NCI-H2107 treated with DMSO at 0.1 percent for 48 hours (cell line): ENCODE measurements around the gene KLC4.

Source experiments
- DNase-seq: peaks from one replicate; lab custom pipeline; 2025; ENCODE audit not compliant: unreplicated experiment; lab: John Stamatoyannopoulos, UW

The KLC4 gene

DNA sequence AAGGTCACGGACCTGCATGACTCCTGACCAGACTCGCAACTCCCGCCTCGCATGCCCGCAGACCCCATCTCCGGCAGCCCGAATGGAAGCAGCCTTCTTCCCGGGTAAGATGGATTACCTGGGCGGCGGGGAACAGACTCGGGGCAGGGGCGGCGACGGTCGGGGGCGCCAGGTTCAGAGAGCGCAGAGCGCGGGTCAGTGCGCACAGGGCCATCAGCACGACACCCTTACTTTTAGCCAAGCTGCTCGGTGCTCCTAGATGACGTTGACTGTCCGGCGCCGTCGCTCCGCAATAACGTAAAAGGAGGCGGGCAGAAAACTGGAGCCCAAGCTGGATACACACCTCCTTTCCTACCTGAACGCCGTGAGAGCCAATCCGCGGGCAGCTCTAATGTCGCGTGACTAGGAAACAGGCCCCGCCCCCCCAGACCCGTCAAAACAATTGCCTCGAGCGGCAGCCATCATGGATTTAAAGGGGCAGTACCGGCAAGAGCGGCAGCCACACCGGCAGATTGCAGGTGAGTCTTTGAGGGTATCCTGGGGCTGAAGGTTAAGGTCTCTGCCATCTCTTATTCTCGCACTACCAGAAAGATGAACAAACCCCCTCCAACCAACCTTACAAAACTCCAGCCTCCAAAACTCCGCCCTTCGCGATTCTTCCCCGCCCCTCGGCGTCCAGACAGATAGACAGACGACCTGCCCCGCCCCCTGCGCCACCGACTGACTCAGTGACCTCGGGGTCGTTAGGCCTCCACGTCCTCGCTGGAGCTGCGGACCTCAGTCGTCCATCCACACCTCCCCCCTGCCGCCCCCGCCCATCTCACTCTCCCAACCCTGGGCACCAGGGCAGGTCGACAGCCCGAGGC is at the start of gene KLC4, which contains the start of gene MRPL2:
TSS of gene KLC4 (plus strand) at position 464 of the 866 bp plus-strand sequence. CDS start 1,705 bp downstream, outside the sequence.
TSS of gene MRPL2 (minus strand) at position 267 of the 866 bp plus-strand sequence. CDS start at position 214, 53 bp downstream.
- DNase-seq: peak; percentile 91

DNA sequence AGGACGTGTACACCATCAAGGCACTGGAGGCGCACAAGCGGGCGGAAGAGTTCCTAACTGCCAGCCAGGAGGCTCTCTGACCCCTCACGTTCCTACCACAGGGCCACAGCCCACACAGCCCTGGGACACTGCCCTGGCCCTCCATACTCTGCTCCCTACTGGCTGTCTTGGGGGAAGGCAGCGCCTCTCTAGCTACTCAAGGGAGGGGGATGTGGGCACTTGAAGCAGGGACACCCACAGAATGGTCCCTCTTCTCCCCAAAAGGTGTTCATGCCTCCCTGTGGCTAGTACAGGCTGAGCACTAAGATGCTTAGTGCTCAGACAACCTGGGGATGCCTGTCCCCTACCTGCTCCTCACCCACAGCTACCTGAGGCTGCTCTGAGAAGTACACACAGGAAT is 48.2 kb upstream of the KLC4 start:
- no peak for DNase-seq

GRCh38 chr6:43012364-43012763 is 47.1 kb upstream of the KLC4 start:
- DNase-seq: no peak

DNA sequence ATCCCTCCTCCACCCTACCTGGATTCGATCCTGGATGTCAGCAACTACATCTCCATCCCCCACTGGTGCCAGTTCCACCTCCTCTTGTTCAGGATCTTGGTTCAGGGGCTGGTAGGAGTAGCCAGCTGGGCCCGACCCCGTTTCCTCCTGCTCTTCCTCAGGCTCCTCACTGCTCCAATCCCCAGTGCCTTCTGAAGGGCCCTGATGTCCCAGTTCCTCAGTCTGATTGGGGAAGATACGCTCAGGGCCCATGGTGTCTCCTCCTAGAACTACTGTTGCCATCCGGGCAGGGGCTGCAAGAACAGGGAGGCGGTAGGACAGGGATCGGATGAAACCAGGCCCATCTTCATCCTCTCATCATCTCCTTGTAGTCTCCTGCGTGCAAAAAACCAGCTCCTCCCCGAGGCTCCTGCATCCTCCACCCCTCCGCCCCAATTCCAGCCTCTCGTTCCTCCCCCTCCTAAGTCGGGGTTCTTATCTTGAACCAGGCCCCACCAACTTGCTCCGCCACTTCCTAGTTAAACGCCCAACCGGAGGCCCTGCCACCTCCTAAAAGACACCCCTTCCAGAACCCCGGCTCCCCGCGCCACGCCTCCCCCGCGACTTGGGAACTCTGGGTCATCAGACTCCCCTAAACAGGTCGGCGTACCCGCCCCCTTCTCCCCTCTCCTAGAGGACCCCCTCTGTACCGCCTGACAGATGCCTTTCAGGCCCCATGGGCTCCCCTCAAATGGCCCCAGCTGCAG is 46.2 kb upstream of the KLC4 start:
- no peak for DNase-seq

DNA sequence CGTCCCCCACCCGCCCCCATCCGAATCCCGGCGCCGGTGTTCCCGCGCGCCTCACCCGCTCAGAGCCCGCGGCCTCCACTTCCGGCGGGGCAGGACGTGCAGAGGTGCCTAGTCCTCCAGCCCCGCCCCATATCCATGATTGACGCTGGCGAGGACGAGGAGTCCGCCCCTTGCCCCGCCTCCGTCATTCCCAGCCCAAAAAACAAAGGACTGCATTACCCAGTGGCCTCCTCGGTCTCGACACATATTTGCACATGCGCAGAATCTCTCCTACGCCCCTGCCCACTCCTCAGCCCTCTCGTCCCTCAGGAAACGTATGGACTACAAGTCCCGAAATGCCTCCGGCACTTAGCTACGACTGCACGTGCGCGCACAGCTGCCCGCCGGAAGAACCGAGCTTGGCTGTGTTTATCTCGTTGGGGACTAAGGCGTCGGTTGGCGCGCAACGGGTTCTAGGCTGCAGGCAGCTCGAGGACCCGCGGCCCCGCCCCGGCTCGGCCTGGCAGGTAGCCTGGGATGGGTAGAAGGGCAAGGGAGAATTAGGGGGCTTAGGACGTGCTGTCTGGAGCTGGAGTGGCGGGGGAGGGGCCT is 45.5 kb upstream of the KLC4 start, which contains the start of the genes KLHDC3 and MEA1:
TSS of gene KLHDC3 (plus strand) at position 407 of the 591 bp plus-strand sequence. CDS start 2,944 bp downstream, outside the sequence.
TSS of gene MEA1 (minus strand) at position 104 of the 591 bp plus-strand sequence. CDS start 133 bp downstream, outside the sequence.
- DNase-seq: peak; percentile 93

DNA sequence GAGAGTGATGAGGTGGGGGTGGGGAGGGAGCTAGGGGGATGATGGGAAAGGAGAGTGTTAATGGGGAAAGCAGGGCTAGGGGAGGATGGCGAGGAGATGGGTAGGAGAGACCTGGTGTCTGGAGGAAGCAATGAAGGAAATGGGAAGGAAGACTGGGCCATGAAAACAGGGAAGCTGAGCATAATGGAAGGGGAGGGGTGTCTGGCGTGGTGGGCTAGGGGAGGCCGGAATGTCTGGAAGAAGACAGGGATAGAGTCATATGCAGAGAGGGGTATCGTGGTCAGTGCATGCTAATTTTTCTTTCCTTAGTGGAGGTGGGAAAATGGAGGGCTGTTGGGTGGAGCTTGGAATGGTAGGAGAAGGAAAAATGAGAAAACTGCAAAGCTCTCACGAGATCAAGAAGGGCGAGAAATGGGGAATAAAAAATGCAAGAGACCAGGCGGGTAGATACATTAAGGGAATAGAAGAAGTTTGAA is 45.0 kb upstream of the KLC4 start:
- DNase-seq: no peak

DNA sequence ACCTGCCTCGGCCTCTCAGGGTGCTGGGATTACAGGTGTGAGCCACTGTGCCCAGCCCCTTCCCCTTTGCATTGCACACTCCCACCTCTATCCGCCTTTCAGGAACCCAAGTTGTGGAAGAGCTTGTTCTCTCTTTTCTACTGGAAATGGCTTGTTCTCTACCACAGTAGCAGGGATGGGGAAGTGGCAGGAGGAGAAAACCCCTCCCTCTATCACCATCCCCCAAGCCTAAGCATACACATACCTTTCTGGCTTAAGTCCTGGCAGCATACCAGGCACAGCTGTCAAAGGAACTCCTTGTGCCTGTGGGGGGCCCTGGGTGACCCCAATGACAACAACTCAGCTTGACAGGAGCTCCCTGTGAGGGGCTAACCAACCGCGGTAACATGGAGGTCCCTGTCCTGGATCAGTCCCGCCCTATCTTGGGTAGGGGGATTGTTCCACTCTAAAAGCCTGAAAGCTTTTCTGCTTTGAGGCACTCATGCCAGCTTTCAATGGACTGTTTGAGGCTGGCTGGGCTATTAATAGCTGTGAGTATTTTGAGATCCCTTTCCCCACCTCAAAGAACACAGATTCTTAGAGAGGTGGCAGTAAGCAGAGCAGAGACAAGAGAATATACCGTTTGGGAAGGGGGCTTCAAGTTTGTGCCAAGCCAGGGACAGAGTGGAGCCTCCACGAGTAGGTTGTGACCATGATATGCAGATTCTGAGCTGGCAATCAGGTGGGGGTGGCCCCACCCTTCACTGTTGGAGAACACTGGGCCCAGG is 43.1 kb upstream of the KLC4 start:
- DNase-seq: no peak

DNA sequence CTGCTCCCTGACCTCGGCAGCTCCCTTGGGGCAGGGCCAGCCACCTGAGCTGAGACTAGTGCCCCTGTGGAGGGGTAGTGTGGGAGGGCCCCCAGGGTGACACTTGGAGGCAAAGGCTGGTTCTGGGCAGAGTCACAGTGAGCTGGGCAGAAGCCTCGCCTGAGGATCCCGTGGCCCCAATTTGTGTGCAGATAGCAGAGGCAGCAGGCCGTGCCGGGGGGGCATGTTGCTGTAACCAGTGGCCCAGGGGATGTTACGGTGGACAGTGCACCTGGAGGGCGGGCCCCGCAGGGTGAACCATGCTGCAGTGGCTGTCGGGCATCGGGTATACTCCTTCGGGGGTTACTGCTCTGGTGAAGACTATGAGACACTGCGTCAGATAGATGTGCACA is 42.5 kb upstream of the KLC4 start:
- DNase-seq: no peak

DNA sequence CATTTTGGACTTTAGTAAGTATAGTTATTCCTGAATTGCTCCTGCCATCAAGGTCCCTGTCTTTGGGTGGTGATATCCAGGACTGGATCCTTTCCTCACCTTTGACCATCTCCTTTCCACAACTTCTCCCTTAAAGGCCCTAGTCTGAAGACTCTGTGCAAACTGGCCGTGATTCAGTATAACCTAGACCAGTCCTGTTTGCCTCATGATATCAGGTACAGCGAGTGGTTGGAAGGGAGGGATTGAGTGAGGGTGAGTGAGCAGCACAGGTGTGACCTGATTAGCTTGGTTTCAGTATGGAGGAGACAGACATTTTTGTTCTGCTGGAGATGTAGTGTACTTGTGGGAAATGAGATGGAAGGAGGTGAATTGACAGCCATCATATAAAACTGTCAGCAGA is 40.3 kb upstream of the KLC4 start:
- no peak for DNase-seq

- DNase-seq: no peak
Measured at GRCh38 chr6:43020052-43020705, 39.3 kb upstream of the KLC4 start.

GRCh38 chr6:43020847-43021246 is 38.6 kb upstream of the KLC4 start:
- DNase-seq: no peak

GRCh38 chr6:43021270-43022047 is 38.0 kb upstream of the KLC4 start, which contains the start of gene RRP36:
Gene RRP36 (plus strand): TSS chr6:43021623. CDS start chr6:43021655, 32 bp downstream.
- peak; percentile 27 for DNase-seq

DNA sequence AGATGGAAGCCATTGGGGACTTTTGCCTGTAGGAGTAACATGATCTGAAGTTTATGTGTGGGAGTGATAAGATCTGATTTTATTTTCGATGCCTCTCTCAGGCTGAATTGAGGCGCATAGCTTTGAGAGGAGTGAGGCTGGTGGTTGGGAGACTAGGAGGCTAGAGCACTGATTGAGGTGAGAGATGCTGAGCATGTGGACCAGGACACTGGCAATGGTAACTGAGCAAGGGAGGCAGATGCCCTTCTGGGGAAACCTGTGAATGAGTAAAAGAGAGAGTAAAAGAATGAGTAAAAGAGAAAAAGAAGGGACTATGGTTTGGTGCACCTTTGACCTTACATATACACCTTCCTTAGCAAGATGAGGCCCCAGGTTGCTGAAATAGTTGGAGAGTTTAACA is 35.0 kb upstream of the KLC4 start:
- DNase-seq: no peak

GRCh38 chr6:43026365-43026764 is 33.1 kb upstream of the KLC4 start:
- DNase-seq: no peak

- DNase-seq: no peak
Measured at GRCh38 chr6:43029120-43029519, 30.3 kb upstream of the KLC4 start.

GRCh38 chr6:43032326-43032725 is 27.1 kb upstream of the KLC4 start:
- DNase-seq: no peak

GRCh38 chr6:43033496-43034189 is 25.8 kb upstream of the KLC4 start:
- DNase-seq: no peak

- DNase-seq: no peak
Measured at GRCh38 chr6:43034190-43034525, 25.3 kb upstream of the KLC4 start.
